HG03025 (cell line): ENCODE data around the gene IMPA2.
A peak's percentile ranks its signal among the peaks of the same experiment; 100 is the strongest.
"Not testable (repeated sequence)": the region's sequence is repeated elsewhere in the genome, so short reads cannot be mapped to it uniquely, and the experiment has no call there.

Experiments used
- ATAC-seq: cut with Tn5 transposase; IDR thresholded peaks from one replicate; pipeline ENCODE4 v1.9.1; 2021; ENCODE audit warnings: mild to moderate bottlenecking, moderate library complexity; ENCODE audit not compliant: unreplicated experiment, low FRiP score

Gene IMPA2

GRCh38 chr18:11960743-11961380 is 20.4 kb upstream of the IMPA2 start:
- no peak for ATAC-seq

GRCh38 chr18:11962597-11962996 is 18.7 kb upstream of the IMPA2 start:
- no peak for ATAC-seq

GRCh38 chr18:11963991-11964484 is 17.3 kb upstream of the IMPA2 start:
- no peak for ATAC-seq

- no peak for ATAC-seq
Observed at GRCh38 chr18:11969904-11970835, 11.1 kb upstream of the IMPA2 start.

GRCh38 chr18:11970836-11971226 is 10.5 kb upstream of the IMPA2 start:
- not testable (repeated sequence) for ATAC-seq

- ATAC-seq, result no peak
Observed at GRCh38 chr18:11972371-11973174, 8.7 kb upstream of the IMPA2 start.

- no peak for ATAC-seq
Observed at GRCh38 chr18:11974741-11975325, 6.5 kb upstream of the IMPA2 start.

- ATAC-seq, result no peak
Observed at GRCh38 chr18:11975723-11976122, 5.6 kb upstream of the IMPA2 start.

GRCh38 chr18:11976315-11977152 is 4.8 kb upstream of the IMPA2 start:
- ATAC-seq, result no peak

- ATAC-seq, result no peak
Observed at GRCh38 chr18:11977153-11977466, 4.2 kb upstream of the IMPA2 start.

- ATAC-seq, result no peak
Observed at GRCh38 chr18:11978956-11979355, 2.4 kb upstream of the IMPA2 start.

GRCh38 chr18:11980163-11980493 is 1.2 kb upstream of the IMPA2 start:
- ATAC-seq, result no peak

GRCh38 chr18:11980494-11981191 is 664 bp upstream of the IMPA2 start:
- ATAC-seq, result peak; percentile 83

- peak; percentile 22 for ATAC-seq
Observed at GRCh38 chr18:11981543-11982366, 448 bp downstream of the IMPA2 start.

GRCh38 chr18:11982981-11983380 is 1.7 kb downstream of the IMPA2 start:
- no peak for ATAC-seq

GRCh38 chr18:11983592-11983991 is 2.3 kb downstream of the IMPA2 start:
- no peak for ATAC-seq

GRCh38 chr18:11984091-11984490 is 2.8 kb downstream of the IMPA2 start:
- no peak for ATAC-seq

GRCh38 chr18:11985586-11985985 is 4.3 kb downstream of the IMPA2 start:
- ATAC-seq, result no peak
